ENCODE data around the gene GRM5. TPM values are rescaled to one million over a fixed set of nuclear protein-coding genes. Genes with fewer than 3 reads are reported as not detected.

GRM5 gene
- total RNA-seq, 1 experiment from 2014 or later, result 8.3 TPM

DNA sequence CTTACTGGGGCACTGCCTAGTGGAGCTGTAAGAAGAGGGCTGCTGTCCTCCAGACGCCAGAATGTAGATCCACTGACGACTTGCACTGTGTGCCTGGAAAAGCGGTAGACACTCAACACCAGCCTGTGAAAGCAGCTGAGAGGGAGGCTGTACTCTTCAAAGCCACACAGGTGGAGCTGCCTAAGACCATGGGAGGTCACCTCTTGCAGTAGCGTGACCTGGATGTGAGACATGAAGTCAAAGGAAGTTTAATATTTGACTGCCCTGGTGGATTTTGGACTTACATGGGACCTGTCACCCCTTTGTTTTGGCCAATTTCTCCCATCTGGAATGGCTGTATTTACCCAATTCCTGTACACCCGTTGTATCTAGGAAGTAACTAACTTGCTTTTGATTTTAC is 531.6 kb downstream of the GRM5 start:
- Mint-ChIP-seq H3K9me3 (ENCODE audit: low read depth, unreplicated experiment) (no peaks in the 10 kb centered on the region), H3K4me3 (ENCODE audit: low read depth, unreplicated experiment) (no peak overlapping the region), H3K4me1 (ENCODE audit: low read depth, unreplicated experiment) (peaks cover 74% of the 10 kb centered on the region), H3K27ac (ENCODE audit: unreplicated experiment) (peak overlapping the region; percentile 97), H3K36me3 (ENCODE audit: insufficient read depth, unreplicated experiment) (peaks cover 12% of the 10 kb centered on the region), H3K27me3 (ENCODE audit: unreplicated experiment) (no peaks in the 10 kb centered on the region)
- TF ChIP-seq, protein P1, sequence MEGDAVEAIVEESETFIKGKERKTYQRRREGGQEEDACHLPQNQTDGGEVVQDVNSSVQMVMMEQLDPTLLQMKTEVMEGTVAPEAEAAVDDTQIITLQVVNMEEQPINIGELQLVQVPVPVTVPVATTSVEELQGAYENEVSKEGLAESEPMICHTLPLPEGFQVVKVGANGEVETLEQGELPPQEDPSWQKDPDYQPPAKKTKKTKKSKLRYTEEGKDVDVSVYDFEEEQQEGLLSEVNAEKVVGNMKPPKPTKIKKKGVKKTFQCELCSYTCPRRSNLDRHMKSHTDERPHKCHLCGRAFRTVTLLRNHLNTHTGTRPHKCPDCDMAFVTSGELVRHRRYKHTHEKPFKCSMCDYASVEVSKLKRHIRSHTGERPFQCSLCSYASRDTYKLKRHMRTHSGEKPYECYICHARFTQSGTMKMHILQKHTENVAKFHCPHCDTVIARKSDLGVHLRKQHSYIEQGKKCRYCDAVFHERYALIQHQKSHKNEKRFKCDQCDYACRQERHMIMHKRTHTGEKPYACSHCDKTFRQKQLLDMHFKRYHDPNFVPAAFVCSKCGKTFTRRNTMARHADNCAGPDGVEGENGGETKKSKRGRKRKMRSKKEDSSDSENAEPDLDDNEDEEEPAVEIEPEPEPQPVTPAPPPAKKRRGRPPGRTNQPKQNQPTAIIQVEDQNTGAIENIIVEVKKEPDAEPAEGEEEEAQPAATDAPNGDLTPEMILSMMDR (IDR thresholded peaks at IDR 0.05; ENCODE audit: unreplicated experiment), result no peak
- no TSS peak for BruUV-seq (replicated peaks)
- CTCF ChIA-PET, result no interaction called here
- no peak for DNase-seq
- intact Hi-C loops (cut with micrococcal nuclease; ENCODE audit: unreplicated experiment), result no loop called here

DNA sequence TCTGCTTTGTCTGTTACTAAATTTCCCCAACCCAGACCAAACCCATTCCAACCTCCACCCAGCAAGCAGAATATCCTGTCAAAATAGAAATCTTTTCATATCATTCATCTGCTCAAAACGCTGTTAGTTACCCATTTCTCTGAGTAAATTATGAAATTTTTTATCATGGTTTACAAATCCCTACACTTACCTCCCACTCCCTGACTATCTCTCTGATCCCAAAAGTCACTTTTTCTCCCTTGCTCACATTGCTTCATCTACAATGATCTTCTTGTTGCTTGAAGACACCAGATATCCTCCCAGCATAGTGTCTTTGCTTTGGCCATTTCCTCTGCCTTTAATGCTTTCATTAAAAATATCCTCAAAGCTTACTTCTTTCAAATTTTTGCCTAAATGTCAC is 532.8 kb downstream of the GRM5 start:
- CTCF ChIA-PET, result no interaction called here
- DNase-seq, result no peak
- Mint-ChIP-seq H3K4me3 (ENCODE audit: low read depth, unreplicated experiment) (no peak overlapping the region), H3K27ac (ENCODE audit: unreplicated experiment) (peak overlapping the region; percentile 97), H3K36me3 (ENCODE audit: insufficient read depth, unreplicated experiment) (peaks cover 12% of the 10 kb centered on the region), H3K27me3 (ENCODE audit: unreplicated experiment) (no peaks in the 10 kb centered on the region), H3K9me3 (ENCODE audit: low read depth, unreplicated experiment) (no peaks in the 10 kb centered on the region), H3K4me1 (ENCODE audit: low read depth, unreplicated experiment) (peaks cover 76% of the 10 kb centered on the region)
- BruUV-seq (replicated peaks), result no TSS peak
- intact Hi-C loops (cut with micrococcal nuclease; ENCODE audit: unreplicated experiment), result no loop called here
- TF ChIP-seq, protein P1 (IDR thresholded peaks at IDR 0.05; ENCODE audit: unreplicated experiment), result no peak

DNA sequence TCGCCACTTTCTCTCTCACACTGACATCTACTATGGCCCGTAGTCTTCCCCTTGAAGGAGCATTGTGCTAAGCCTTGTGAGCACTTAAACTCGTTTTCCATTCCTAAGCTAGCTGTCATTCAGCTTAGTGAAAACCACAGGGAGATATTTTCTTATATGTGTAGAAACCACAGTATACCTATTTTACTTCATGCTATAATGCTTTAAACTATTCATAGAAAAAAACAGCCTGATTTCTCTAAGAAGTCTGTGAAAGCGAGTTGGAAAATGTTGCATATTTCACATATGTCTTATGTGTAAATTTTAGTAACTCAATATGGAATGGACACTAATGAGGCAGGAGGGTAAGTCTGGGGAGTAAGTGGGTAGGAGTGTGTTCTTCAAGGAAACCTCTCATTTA is 534.0 kb downstream of the GRM5 start:
- Mint-ChIP-seq H3K27me3 (ENCODE audit: unreplicated experiment) (no peaks in the 10 kb centered on the region), H3K27ac (ENCODE audit: unreplicated experiment) (no peak overlapping the region), H3K4me3 (ENCODE audit: low read depth, unreplicated experiment) (no peak overlapping the region), H3K36me3 (ENCODE audit: insufficient read depth, unreplicated experiment) (peaks cover 12% of the 10 kb centered on the region), H3K9me3 (ENCODE audit: low read depth, unreplicated experiment) (no peaks in the 10 kb centered on the region), H3K4me1 (ENCODE audit: low read depth, unreplicated experiment) (peaks cover 73% of the 10 kb centered on the region)
- intact Hi-C loops (cut with micrococcal nuclease; ENCODE audit: unreplicated experiment), result no loop called here
- TF ChIP-seq, protein P1 (IDR thresholded peaks at IDR 0.05; ENCODE audit: unreplicated experiment), result no peak
- BruUV-seq (replicated peaks), result no TSS peak
- no peak for DNase-seq
- CTCF ChIA-PET, result no interaction called here

DNA sequence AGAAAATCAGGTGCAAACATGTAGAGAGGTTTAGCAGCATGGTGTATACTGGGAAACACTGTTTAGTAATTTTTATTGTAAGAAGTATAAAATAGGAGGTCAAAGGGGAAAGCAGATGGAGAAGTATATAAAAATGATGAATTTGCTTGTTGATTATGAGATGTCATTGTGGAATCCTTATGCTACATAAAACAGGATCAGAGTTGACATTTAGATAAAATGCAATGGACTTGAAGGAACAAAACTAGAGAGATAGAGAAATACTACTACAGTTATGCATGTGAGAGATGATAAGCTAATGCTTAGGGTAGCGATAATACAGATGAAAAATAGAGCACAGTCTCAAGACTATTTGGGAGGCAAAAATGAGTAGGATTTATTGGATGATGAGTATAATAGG is 536.4 kb downstream of the GRM5 start:
- Mint-ChIP-seq H3K4me1 (ENCODE audit: low read depth, unreplicated experiment) (peaks cover 54% of the 10 kb centered on the region), H3K4me3 (ENCODE audit: low read depth, unreplicated experiment) (no peak overlapping the region), H3K9me3 (ENCODE audit: low read depth, unreplicated experiment) (no peaks in the 10 kb centered on the region), H3K27ac (ENCODE audit: unreplicated experiment) (peak overlapping the region; percentile 14), H3K27me3 (ENCODE audit: unreplicated experiment) (no peaks in the 10 kb centered on the region), H3K36me3 (ENCODE audit: insufficient read depth, unreplicated experiment) (no peaks in the 10 kb centered on the region)
- intact Hi-C loops (cut with micrococcal nuclease; ENCODE audit: unreplicated experiment), result no loop called here
- TF ChIP-seq, protein P1 (IDR thresholded peaks at IDR 0.05; ENCODE audit: unreplicated experiment), result no peak
- CTCF ChIA-PET, result no interaction called here
- DNase-seq, result no peak
- no TSS peak for BruUV-seq (replicated peaks)

All from Calu3 (cell line).